Esophagus mucosa (tissue), 1 donor: Measurements from ENCODE around the gene CLSTN1. TPM values are rescaled to one million over a fixed set of nuclear protein-coding genes. Genes with fewer than 3 reads are reported as not detected.
A peak's percentile ranks its signal among the peaks of the same experiment; 100 is the strongest.

Source experiments
- ATAC-seq: fragments of 200-7000 bp; cut with Tn5 transposase; one replicate; pipeline ENCODE4 v1.9.1; 2020
- total RNA-seq: library from RNA; stranded (reverse); gene quantifications from one replicate; pipeline ENCODE4 v1.2.4, GENCODE V29; 2023
- donor health status: DM: yes; HTN: yes; CAD: no.

CLSTN1 gene
- total RNA-seq, 1 donor from 2014 or later, result 121 TPM

DNA sequence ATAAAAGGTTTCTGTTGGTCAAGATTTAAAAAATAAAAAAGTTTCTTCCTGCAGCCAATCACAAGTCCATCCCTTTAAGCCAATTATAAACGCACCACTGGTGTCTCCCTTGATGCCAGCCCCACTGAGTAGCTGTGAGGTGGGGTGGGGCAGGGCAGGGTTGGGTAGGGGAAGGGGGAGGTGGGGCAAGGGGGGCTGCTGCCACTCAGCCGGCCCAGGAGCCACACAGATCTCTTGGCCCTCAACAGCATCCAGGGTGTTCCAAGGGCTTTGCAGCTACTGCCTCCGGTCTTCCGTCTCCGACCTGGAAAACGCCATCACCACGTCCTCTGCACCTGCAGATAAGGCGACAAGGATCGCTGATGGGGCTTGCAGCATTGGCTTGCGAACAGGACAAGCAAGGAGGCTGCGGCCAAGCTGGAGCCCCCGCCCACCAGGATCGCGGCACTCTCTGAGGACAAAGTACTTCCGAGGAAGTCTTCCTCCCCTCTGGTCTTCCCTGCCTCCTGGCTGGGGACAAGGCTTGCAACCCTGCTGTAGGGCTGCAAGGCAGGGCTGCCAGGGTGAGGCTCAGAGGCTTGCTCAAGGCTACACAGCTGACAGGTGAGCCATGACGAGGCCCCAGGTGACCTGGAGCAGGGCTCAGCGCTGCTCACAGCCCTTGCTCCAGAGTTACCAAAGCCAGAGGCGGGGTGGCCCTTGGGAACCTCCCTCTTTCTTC is 26.8 kb upstream of the CLSTN1 start:
- peak; percentile 41 for ATAC-seq

DNA sequence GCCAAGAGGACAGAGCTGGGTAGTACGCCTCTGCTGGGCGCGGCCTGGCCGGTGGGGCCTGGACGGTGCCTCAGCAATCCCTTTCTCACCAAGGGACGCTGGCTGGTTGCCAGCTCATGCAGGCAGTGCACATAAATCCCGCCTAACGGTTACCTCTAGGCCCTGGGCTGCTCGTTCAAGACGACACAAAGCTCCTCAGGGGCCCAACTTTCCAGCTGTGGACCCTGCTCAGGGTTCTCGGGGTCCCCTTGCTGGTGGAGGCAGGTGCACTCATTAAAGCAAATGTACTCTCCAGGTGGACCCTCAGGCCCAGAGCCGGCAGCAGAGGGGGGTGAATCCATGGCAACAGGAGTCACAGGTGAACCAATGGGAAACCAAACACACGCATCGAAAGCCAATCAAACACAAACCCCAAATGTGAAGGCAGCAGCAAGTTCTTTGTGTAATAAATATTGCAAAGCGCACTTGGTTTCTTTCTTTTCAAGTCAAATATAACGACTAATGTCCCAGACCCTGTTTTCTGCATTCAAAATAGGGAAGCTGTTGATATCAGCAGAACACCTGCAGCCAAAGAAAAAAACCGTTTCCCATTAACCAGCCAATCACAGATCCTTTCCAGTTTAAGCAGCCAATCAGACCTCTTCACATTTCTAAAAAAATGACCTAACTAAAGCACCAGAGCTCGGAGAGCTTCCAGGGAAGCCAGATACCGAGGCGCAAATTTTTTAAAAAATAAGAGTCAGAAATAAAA is 26.1 kb upstream of the CLSTN1 start:
- ATAC-seq, result no peak

DNA sequence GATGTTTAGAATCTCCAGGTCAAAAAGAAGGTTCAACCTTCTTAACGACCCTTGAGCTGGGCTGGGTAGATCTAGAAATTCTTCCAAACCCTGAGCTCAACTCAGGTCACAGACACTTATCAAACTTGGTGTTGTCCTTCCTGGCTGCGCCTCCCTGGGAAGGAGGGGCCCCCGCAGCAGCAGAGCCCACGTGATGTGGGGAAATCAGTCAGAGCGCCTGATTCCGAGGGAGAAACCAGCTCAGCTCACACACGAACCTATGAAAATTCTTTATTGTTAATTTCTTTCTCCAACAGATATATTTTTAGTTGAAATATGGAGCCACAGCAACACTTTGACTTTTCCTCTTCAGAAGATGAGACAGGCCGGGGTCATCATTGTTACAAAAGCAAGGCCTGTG is 24.3 kb upstream of the CLSTN1 start:
- ATAC-seq, result no peak

DNA sequence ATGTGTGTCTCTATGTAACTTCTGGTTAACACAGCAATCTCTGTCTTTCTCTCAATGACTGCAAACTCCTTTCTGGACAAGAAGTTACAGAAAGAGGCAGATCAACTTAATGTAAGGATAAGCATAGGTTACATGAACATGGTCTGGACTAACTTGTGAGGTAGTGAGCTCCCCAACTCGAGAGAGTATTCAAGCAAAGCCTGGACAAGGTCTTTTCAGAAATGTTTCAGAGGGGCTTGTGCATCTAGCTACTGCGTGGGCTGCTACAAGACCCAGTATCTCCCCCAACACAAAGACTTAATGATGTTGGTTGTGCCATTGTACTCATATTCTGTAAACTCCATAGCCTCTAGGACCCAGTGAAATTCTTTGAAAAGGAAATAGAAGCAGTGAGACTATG is 23.5 kb upstream of the CLSTN1 start:
- no peak for ATAC-seq

DNA sequence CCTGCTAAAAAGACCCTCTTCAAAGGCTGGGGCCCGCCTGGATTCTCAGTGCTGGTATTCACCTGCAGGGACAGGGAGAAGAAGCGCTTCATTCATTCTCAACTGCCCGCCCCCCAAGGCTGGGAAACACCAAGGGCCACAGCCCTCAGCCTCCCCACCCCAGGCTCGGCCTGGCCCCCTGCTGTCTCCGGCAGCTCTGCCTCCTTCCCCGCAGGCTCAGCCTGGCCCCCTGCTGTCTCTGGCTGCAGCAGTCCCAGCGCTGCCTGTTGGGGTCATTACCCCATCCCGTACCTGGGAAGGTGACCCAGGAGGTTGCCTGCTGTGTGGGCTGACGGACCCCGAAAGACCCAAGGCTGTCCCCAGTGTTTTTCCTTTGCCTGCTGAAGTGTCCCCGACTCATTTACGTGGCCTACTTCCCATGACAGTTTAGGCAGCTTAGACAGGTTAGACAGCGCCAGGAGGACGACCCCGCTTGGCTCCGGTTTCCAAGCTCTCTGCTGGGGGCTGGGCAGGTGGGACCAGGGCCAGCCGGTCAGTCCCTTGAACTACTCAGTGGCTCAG is 22.9 kb upstream of the CLSTN1 start:
- no peak for ATAC-seq

DNA sequence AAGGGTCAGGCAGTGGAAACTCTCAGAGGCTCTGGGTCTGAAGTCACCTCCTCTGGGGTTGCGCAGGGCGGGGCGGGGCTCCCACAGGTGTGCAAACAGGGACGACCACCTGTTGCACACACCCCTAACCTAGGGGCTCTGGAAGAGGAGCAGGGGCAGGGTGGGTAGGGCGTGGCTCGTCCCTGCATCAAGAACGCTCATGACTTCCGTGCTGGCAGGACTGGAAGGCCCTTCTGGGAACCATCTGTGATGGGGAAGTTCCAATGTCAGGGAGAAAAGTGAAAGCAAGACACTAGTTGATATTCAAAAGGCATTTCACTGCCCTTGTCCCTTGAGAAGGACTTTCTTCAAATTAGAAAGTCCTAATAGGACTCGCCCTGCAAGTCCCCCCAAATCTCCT is 22.1 kb upstream of the CLSTN1 start:
- ATAC-seq, result no peak

DNA sequence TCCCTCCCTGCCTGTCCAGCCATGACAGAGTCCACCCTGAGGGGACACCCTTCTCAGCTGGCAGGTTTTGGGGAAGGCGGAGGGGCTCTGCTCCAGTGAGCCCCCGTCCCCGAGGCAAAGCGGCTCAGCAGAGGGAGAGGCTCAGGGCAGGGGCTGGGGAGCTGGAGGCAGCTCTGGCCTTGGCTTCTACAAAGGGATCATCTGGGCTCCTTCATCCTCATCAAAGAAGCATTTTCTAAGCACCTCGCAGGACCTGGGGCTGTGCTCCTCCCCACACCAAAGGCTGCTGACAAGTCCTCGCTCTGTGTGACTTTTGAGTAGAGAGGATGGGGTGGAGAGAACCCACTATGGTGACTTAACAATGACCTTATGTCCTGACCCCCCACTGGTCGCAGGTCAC is 21.0 kb upstream of the CLSTN1 start:
- no peak for ATAC-seq

DNA sequence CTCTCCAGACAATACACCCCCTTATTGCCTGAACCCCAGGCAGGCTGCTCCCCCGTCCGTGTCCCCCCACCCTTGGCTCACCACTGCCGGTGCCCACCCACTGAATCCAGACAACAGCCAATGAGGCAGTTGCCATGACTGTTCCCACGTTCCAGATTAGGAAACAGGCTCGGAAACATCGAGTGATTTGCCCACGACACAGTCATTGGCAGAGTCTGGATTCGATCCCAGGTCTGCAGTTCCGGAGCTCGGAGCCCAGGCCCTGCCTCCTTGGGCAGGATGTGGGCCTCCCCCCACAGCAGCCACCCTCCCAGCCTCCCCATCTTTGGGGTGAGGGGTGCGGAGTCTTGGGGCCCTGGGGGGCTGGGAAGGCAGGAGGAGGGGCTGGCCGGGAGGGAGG is 20.3 kb upstream of the CLSTN1 start:
- ATAC-seq, result peak; percentile 2

DNA sequence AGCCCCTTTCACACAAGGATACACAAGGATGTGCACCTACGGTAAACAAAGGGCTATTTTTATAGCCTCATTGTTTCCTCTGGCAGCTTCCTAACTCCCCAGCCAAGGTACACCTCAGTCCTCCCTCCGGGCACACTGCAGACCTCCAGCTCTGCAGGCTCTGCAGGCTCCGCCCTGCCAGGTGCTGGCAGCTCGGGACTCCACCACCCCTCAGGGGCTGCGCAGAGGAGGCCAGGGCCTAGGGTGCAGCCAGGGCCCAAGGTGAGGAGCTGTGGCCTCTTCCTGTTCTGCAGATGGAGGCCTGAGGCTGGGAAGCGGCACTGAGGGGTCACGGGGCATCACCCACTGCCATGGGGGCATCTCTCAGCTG is 19.8 kb upstream of the CLSTN1 start:
- ATAC-seq, result peak; percentile 68

DNA sequence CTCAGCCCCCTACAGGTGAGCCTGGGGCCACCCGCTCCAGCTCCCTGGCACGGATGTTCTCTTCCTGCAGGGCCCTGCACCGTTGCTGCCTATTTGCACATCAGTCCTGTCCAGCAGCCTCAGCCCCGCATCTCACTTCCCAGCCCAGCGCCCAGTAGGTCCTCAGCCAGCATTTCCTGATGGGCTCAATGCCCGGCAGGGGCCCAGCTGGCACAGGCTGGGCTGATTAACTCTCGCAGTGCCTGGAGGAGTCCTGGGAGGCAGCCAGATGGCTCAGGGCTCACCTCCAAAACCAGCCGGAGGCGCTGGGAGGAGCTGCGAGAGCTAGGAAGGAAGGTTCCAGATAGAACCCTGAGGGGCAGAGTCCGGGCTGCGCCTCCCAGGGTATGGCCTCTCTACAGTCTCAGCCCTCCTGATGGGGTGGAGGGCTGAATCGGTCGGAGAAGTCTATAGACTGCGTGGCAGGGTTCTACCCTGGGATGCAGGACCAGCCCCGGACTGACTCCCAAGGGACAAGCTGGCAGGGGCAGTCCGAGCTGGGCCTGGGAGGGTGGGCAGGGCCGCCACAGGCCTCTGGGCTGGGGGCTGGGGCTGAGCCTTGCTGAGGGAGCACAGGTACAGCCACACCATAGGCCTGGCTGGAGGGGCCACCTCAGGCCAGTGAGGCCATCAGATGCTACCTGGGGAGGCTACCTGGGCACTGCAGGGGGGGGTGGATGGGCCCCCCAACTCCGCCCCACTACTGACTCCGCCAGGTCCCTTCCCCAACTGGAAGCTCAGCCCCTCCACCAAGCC is 19.2 kb upstream of the CLSTN1 start:
- ATAC-seq, result peak; percentile 10

DNA sequence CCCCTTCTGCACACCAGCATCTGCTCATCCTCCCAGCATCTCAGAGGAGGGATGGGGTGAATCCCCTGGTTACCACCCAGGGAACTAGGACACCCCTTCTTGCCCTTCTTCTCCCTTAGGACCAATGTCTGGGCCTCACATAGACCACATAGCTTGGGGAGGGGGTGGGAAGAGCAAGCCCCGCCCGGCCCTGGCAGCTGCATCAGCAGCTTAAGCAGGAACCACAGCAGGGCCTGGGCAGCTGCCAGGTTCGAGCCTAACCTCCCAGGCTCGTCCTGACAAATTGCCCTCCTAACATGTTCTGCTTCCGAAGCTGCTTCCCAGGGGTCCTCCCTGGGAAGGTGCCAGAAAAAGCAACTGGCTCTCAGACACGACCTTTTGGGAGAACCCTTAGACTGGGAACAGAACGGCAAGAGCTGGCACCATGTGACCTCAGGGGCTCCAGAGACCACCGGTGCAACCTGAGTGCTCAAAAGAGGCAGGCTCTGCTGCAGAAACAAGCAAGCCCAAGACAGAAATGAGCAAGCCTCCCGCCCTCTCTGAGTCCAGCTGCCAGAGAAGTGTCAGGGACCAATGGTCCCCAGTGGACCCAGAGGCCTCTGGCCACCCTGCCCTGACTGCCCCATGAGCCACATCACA is 18.4 kb upstream of the CLSTN1 start:
- no peak for ATAC-seq

DNA sequence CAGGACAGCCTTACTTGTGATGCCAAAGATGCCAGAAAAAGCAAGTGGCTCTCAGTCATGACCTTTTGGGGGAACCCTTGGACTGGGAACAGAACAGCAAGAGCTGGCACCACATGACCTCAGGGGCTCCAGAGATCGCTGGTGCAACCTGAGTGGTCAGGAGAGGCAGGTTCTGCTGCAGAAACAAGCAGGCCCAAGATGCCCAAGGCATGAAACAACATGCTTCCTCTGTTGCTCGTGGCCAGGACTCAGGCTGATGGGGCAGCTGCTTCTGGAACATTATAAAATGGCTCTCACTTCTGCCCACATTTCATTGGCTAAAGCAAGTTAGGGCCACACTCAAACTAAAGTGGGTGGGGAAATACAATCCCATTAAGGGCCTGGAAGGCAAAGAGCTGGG is 17.7 kb upstream of the CLSTN1 start:
- no peak for ATAC-seq

DNA sequence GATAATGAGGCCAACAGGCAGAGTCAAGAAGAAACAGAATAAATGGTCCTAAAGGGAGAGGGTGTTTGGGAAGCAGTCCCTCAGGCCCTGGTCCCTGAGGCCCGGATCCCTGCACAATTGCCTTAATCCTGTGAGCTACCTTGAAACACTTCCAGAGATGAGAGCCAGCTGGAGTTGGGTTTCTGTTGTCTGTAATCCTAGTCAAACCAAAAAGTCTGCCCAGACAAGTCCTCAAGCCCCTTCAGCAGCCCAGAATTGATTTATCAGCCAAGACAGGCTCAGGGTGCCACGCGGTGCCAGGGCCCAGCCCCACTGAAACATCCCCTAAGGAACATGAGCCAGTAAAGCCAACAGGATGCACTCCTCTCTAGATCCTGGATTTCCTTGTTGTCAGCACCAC is 16.4 kb upstream of the CLSTN1 start:
- peak; percentile 39 for ATAC-seq

DNA sequence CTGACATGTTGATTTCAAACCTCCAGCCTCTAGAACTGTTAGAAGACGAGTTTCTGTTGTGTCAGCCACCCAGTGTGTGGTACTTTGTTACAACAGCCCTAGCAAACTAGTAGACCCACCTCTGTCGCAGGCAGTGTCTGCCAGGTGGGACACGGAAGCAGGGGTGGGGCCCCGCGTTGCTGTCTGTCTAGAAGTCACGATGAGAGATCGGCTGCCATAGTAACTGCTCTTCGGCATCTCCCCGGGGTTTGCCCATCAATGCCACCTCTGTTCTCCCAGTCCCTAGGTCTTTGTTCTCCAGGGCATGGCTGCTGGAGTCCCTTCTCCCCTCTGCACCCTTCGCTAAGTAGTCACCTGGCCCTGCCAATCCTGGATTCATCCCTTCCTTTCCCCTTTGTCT is 15.2 kb upstream of the CLSTN1 start:
- ATAC-seq, result no peak

DNA sequence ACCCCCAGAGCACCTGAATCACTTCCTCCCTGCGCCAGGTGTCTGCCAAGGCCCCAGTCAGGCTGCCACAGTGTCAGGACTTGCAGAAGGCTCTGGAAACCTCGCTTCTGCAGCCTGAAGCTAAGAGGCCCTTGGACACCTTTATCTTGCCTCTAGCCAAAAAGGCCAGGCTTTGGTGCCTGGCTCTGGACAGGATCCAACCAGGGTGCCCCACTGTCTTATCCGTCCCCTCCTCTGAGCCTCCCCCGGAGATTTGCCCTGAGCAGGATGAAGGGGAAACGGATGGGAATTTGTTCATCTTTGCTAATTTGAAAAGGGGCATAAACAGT is 12.8 kb upstream of the CLSTN1 start:
- ATAC-seq, result no peak

DNA sequence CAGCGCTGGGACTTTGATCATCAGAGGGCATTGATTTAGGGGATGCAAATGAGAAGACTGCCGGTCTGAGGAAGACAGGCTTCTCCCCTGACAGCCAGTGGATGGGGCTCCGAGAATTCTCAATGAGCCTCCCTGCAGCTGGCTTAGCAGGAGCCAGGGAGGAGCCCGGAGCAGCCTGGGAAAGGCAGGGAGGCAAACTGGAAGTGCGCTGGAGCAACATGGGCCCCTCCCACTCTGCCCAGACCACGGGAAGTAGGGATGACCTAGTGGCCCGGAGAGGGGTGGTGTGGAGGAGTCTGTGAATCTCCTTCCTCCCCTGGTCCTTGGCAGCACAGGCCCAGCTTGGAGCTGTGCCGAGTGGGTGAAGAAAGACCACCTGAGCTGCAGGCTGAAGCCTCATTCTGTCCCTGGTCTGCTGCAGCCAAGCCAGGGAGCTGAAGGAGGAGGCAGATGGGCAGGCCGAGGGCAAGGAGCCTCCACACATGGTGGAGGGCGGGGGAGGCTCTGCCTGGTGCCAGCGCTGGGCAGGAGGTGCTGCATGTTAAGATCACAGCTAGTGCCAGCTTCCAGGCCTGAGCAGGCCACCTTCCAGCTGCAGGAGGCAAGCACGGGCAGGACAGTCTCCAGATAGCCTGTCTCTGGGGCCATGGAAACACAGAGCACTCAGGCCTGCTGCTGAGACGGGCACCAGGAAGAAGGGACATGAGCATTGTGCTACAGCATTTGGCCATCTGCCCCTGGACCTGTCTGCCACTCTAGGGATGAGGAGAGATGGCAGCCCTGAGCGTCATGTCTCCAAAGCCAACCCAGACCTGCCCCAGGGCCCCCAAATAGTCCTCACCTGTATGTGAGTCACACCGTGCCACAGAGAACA is 12.2 kb upstream of the CLSTN1 start:
- ATAC-seq, result peak; percentile 90

DNA sequence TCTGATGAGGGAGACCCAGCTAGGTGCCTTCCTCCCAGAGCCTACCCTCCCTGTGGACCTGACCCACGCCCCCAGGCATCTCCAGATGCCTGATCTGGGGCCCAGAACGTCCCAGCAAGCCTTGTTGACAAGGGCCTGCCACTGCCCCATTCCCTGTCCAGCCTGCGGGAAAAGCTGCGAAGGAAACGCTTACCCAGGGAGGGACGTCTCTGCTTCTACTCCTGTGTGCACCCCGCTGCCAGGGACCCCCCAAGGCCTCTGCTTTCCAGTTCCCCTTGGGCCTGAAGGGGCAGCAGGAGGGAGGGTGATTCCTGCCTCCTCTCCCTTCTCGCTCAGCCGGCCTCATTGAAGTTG is 11.6 kb upstream of the CLSTN1 start:
- ATAC-seq, result no peak

DNA sequence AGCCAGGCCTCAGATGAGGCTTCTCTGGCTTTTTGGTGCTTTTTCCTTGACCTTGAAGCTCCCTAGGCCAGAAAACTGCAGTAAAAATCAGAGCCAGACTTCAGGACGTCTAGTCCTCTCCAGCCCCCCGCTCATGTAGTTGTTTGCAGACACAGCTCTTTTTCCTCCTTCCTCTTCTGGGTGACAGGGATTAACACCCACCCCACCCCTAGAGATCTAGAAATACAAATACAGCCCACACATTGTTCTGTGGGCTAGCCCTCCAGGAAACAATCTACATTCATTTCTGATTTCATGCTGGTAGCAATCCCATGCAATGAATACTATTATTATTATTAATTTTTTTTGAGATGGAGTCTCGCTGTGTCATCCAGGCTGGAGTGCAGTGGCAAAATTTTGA is 9.9 kb upstream of the CLSTN1 start:
- ATAC-seq, result no peak

DNA sequence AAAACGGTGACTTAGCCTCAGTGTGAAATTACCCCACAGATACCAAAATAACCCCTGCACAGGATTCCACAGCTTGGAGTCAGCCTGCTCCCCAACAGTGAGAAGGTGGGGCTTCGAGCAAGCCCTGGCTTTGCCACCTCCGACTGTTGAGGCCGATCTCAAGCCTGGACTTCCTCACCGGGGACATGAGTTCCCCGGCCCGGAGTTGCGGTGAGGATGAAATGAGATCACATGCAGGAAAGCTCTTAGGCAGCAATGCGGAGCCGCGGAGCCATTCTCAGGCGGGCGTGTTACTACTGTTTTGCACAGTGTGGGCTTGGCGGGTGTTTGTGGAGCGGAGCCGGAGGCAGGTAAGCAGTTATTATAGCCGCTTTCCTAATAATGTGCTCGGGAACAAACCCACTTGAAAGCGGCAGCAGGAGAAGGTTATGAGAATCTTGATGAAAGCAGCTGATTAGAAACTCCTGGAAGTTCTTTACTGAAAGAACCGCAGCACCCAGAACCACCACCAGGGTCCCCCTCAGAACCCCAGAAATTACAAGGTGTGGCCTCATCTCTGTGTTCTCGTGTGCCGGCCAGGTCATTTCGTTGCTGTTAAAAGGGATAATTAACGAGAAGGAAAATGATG is 3.9 kb upstream of the CLSTN1 start:
- ATAC-seq, result no peak

DNA sequence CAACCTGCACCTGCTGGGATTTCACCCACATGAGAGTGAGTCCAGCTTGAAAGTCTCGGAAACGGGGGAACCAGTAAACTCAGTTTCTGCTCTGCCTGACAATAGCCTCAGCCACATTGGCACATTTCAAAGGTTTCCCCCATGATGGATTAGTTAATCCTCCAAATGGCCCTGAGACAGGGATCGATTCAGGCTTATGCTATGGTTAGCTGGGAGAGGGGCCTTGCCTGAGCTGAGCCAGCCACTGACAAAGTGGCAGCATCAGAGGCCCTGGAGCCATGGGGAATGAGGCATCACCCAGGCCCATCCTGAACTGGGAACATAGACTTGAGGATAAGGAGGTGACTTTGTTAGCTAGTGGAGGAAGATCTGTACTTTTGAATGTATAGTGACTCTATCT is 2.9 kb upstream of the CLSTN1 start:
- ATAC-seq, result no peak

DNA sequence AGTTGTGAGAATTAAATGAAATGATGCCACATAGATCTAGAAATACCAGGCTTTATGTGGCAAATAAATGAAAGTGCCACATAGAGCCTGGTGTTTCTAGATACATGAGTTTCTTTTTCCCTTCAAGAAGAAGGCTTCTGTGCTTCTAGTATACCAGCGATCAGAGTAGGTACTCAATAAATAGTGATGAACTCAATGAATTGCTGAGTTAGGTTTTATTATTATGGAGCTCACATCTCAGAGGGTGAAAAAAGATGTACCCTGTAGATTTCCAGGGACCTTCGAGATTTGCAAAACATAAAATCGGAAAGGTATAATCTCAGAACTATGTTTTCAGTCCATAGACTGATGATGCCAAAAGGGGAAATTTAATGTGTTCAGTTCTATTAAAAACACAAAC is 2.3 kb upstream of the CLSTN1 start:
- no peak for ATAC-seq
